ENCODE data around the gene IL18R1. TPM values are rescaled to one million over a fixed set of nuclear protein-coding genes. Genes with fewer than 3 reads are reported as not detected.

Gene IL18R1
- total RNA-seq, 1 donor from 2014 or later: 2.3 TPM

- Mint-ChIP-seq H3K27ac (no peak overlapping the region), H3K27me3 (ENCODE audit: low read depth) (peaks cover 49% of the 10 kb centered on the region), H3K4me1 (peaks cover 6% of the 10 kb centered on the region), H3K9me3 (no peaks in the 10 kb centered on the region), H3K4me3 (no peak overlapping the region), H3K36me3 (no peaks in the 10 kb centered on the region)
- no peak for TF ChIP-seq CTCF (IDR thresholded peaks at IDR 0.05; ENCODE audit: unreplicated experiment)
- DNase-seq (ENCODE audit: low spot score in 2 of 2, unreplicated experiment in 2 of 2): no peak
These were observed 2.9 kb downstream of the IL18R1 start for GRCh38 chr2:102358496-102358895.

GRCh38 chr2:102359527-102359926, 3.9 kb downstream of the IL18R1 start:
- H3K27me3 Mint-ChIP-seq (ENCODE audit: low read depth): peaks cover 40% of the 10 kb centered on the region
- peaks cover 6% of the 10 kb centered on the region for H3K4me1 Mint-ChIP-seq
- no peak for DNase-seq (ENCODE audit: low spot score in 2 of 2, unreplicated experiment in 2 of 2)
- H3K9me3 Mint-ChIP-seq: no peaks in the 10 kb centered on the region
- no peak overlapping the region for H3K4me3 Mint-ChIP-seq
- no peaks in the 10 kb centered on the region for H3K36me3 Mint-ChIP-seq
- H3K27ac Mint-ChIP-seq: no peak overlapping the region
- no peak for TF ChIP-seq CTCF (IDR thresholded peaks at IDR 0.05; ENCODE audit: unreplicated experiment)

- DNase-seq (ENCODE audit: low spot score in 2 of 2, unreplicated experiment in 2 of 2): no peak
- Mint-ChIP-seq H3K9me3 (peaks cover 19% of the 10 kb centered on the region), H3K27me3 (ENCODE audit: low read depth) (peaks cover 25% of the 10 kb centered on the region), H3K4me1 (no peaks in the 10 kb centered on the region), H3K36me3 (peaks cover 5% of the 10 kb centered on the region), H3K27ac (no peak overlapping the region), H3K4me3 (no peak overlapping the region)
- TF ChIP-seq CTCF (IDR thresholded peaks at IDR 0.05; ENCODE audit: unreplicated experiment): no peak
These were observed 6.1 kb downstream of the IL18R1 start for GRCh38 chr2:102361632-102362241.

- H3K27ac Mint-ChIP-seq: no peak overlapping the region
- peaks cover 6% of the 10 kb centered on the region for H3K27me3 Mint-ChIP-seq (ENCODE audit: low read depth)
- no peak overlapping the region for H3K4me3 Mint-ChIP-seq
- H3K36me3 Mint-ChIP-seq: peaks cover 5% of the 10 kb centered on the region
- no peak for TF ChIP-seq CTCF (IDR thresholded peaks at IDR 0.05; ENCODE audit: unreplicated experiment)
- H3K9me3 Mint-ChIP-seq: peaks cover 27% of the 10 kb centered on the region
- DNase-seq (ENCODE audit: low spot score in 2 of 2, unreplicated experiment in 2 of 2): no peak
- H3K4me1 Mint-ChIP-seq: no peaks in the 10 kb centered on the region
These were observed 10.2 kb downstream of the IL18R1 start for GRCh38 chr2:102365763-102366162.

GRCh38 chr2:102366406-102367112, 11.0 kb downstream of the IL18R1 start:
- Mint-ChIP-seq H3K27ac (no peak overlapping the region), H3K4me3 (no peak overlapping the region), H3K36me3 (peaks cover 5% of the 10 kb centered on the region), H3K9me3 (peaks cover 27% of the 10 kb centered on the region), H3K27me3 (ENCODE audit: low read depth) (peaks cover 7% of the 10 kb centered on the region), H3K4me1 (no peaks in the 10 kb centered on the region)
- no peak for DNase-seq (ENCODE audit: low spot score in 2 of 2, unreplicated experiment in 2 of 2)
- no peak for TF ChIP-seq CTCF (IDR thresholded peaks at IDR 0.05; ENCODE audit: unreplicated experiment)
